H9 (cell line): ENCODE data around the gene TTC12. TPM values are rescaled to one million over a fixed set of nuclear protein-coding genes. Genes with fewer than 3 reads are reported as not detected.

Source experiments
- DNase-seq: peaks from one replicate; pipeline ENCODE4 v3.0.0-alpha.2; 2017
- H2AFZ ChIP-seq: one replicate; pipeline ENCODE4 v1.6.1; 2013; ENCODE audit warnings: mild to moderate bottlenecking, low read length, control low read depth, moderate library complexity
- H2AK5ac ChIP-seq: 2 replicates; pipeline ENCODE4 v1.6.1; 2013; ENCODE audit warnings: low read length, control low read depth, mixed read lengths; ENCODE audit not compliant: insufficient read length
- H2BK120ac ChIP-seq: one replicate; pipeline ENCODE4 v1.6.1; 2013; ENCODE audit warnings: low read depth, mild to moderate bottlenecking, low read length, control low read depth, inconsistent platforms; ENCODE audit not compliant: poor library complexity, severe bottlenecking
- H2BK12ac ChIP-seq: 2 replicates; pipeline ENCODE4 v1.6.1; 2013; ENCODE audit warnings: low read length, control low read depth, mixed read lengths, low read depth; ENCODE audit not compliant: insufficient read length
- H2BK15ac ChIP-seq: 2 replicates; pipeline ENCODE4 v1.6.1; 2013; ENCODE audit warnings: low read depth, low read length, control low read depth
- H2BK20ac ChIP-seq: one replicate; pipeline ENCODE4 v1.6.1; 2013; ENCODE audit warnings: low read depth, mild to moderate bottlenecking, low read length, control low read depth, inconsistent platforms; ENCODE audit not compliant: poor library complexity, severe bottlenecking
- H2BK5ac ChIP-seq: 2 replicates; pipeline ENCODE4 v1.6.1; 2013; ENCODE audit warnings: low read length, control low read depth, mixed read lengths; ENCODE audit not compliant: insufficient read length
- H3K14ac ChIP-seq: 2 replicates; pipeline ENCODE4 v1.6.1; 2013; ENCODE audit warnings: low read length, control low read depth; ENCODE audit not compliant: insufficient read depth
- H3K18ac ChIP-seq: 2 replicates; pipeline ENCODE4 v1.6.1; 2013; ENCODE audit warnings: low read depth, mild to moderate bottlenecking, mixed read lengths, low read length, control low read depth; ENCODE audit not compliant: insufficient read length
- H3K23ac ChIP-seq: 2 replicates; pipeline ENCODE4 v1.6.1; 2013; ENCODE audit warnings: low read length, control low read depth, mixed read lengths, low read depth; ENCODE audit not compliant: insufficient read length
- H3K23me2 ChIP-seq: 2 replicates; pipeline ENCODE4 v1.6.1; 2013; ENCODE audit warnings: low read depth, mild to moderate bottlenecking, mixed read lengths, low read length, control low read depth; ENCODE audit not compliant: insufficient read length, poor library complexity, severe bottlenecking
- H3K27ac ChIP-seq: 2 replicates; pipeline ENCODE4 v1.5.1; 2013; ENCODE audit warnings: low read length, control low read depth, mixed read lengths, low read depth; ENCODE audit not compliant: insufficient read length
- H3K27me3 ChIP-seq: 2 replicates; pipeline ENCODE4 v1.6.1; 2013; ENCODE audit warnings: low read length, control low read depth, inconsistent platforms; ENCODE audit not compliant: insufficient read depth
- H3K4ac ChIP-seq: 2 replicates; pipeline ENCODE4 v1.6.1; 2013; ENCODE audit warnings: low read depth, mild to moderate bottlenecking, control low read depth, inconsistent platforms, low read length, moderate library complexity
- H3K4me1 ChIP-seq: 2 replicates; pipeline ENCODE4 v1.6.1; 2013; ENCODE audit warnings: low read length, control low read depth, inconsistent platforms; ENCODE audit not compliant: insufficient read depth
- H3K4me2 ChIP-seq: 2 replicates; pipeline ENCODE4 v1.6.1; 2013; ENCODE audit warnings: low read length, control low read depth, mixed read lengths; ENCODE audit not compliant: insufficient read length, insufficient read depth
- H3K56ac ChIP-seq: 2 replicates; pipeline ENCODE4 v1.6.1; 2013; ENCODE audit warnings: low read depth, mild to moderate bottlenecking, mixed read lengths, low read length, control low read depth; ENCODE audit not compliant: insufficient read length
- H3K79me1 ChIP-seq: 2 replicates; pipeline ENCODE4 v1.6.1; 2013; ENCODE audit warnings: low read depth, mild to moderate bottlenecking, moderate library complexity, low read length, control low read depth, inconsistent platforms; ENCODE audit not compliant: insufficient read depth, poor library complexity, severe bottlenecking
- H3K79me2 ChIP-seq: 2 replicates; pipeline ENCODE4 v1.6.1; 2013; ENCODE audit warnings: low read length, control low read depth, inconsistent platforms; ENCODE audit not compliant: insufficient read depth
- H3K9ac ChIP-seq: 2 replicates; pipeline ENCODE4 v1.6.1; 2013; ENCODE audit warnings: low read length, control low read depth, mixed read lengths; ENCODE audit not compliant: insufficient read length; ENCODE audit errors: extremely low read depth
- H3K9me3 ChIP-seq: one replicate; pipeline ENCODE4 v1.6.1; 2013; ENCODE audit warnings: low read depth, low read length, inconsistent platforms; ENCODE audit not compliant: control insufficient read depth
- H3T11ph ChIP-seq: one replicate; pipeline ENCODE4 v1.6.1; 2013; ENCODE audit warnings: mild to moderate bottlenecking, low read length, control low read depth, inconsistent platforms
- H4K20me1 ChIP-seq: one replicate; pipeline ENCODE4 v1.6.1; 2013; ENCODE audit not compliant: control insufficient read depth, insufficient read length, insufficient read depth
- H4K5ac ChIP-seq: 2 replicates; pipeline ENCODE4 v1.6.1; 2013; ENCODE audit warnings: low read depth, mild to moderate bottlenecking, mixed read lengths, low read length, control low read depth; ENCODE audit not compliant: insufficient read length
- H4K8ac ChIP-seq: replicated peaks from 2 replicates; pipeline ENCODE4 v1.6.1; 2013; ENCODE audit warnings: low read length, control low read depth, mixed read lengths, low read depth; ENCODE audit not compliant: insufficient read length
- H4K91ac ChIP-seq: 2 replicates; pipeline ENCODE4 v1.6.1; 2013; ENCODE audit warnings: low read depth, mild to moderate bottlenecking, moderate library complexity, mixed read lengths, low read length, control low read depth; ENCODE audit not compliant: insufficient read length
- H3K27ac Mint-ChIP-seq, 3 experiments: 2 replicates in 2 of 3; 3 replicates in 1 of 3; pipeline ENCODE4 v1.8.0; 2020 to 2021; ENCODE audit warnings: mixed read lengths in 3 of 3, mild to moderate bottlenecking in 1 of 3, moderate library complexity in 1 of 3
- H3K27me3 Mint-ChIP-seq: 2 replicates; pipeline ENCODE4 v1.8.0; 2021; ENCODE audit warnings: low read depth, mild to moderate bottlenecking, moderate library complexity, mixed read lengths
- H3K36me3 Mint-ChIP-seq, 3 experiments: 2 replicates in 2 of 3; 3 replicates in 1 of 3; pipeline ENCODE4 v1.8.0; 2020 to 2021; ENCODE audit warnings: low read depth in 3 of 3, mixed read lengths in 3 of 3; ENCODE audit not compliant: insufficient read depth in 1 of 3
- H3K4me1 Mint-ChIP-seq, 2 experiments: 2 replicates each; pipeline ENCODE4 v1.8.0; 2020; ENCODE audit warnings: mixed read lengths in 2 of 2
- H3K4me3 Mint-ChIP-seq, 2 experiments: 2 replicates in 1 of 2; 3 replicates in 1 of 2; pipeline ENCODE4 v1.8.0; 2020 to 2021; ENCODE audit warnings: mild to moderate bottlenecking in 2 of 2, mixed read lengths in 2 of 2, moderate library complexity in 1 of 2
- H3K9me3 Mint-ChIP-seq, 2 experiments: 2 replicates in 1 of 2; 3 replicates in 1 of 2; pipeline ENCODE4 v1.8.0; 2020; ENCODE audit warnings: mild to moderate bottlenecking in 2 of 2, mixed read lengths in 2 of 2, moderate library complexity in 1 of 2
- WGBS: extraction: QIAGEN DNeasy Blood & Tissue Kit; methylation state at CpG from one replicate; pipeline ENCODE4 v1.1.7; 2013; ENCODE audit warnings: missing lambda C conversion rate, low lambda C conversion rate, mixed read lengths; ENCODE audit not compliant: insufficient read length; ENCODE audit errors: extremely low coverage; 5-methylcytosine and 5-hydroxymethylcytosine counted together
- total RNA-seq: library from RNA; stranded (reverse); gene quantifications from 2 replicates; pipeline ENCODE4 v1.2.1, GENCODE V29; 2021
- TF ChIP-seq, protein P1 (sequence below): fragments of 200-600 bp; sonication (generic); conservative IDR thresholded peaks from 3 replicates; pipeline ENCODE4 v1.8.0; 2021; ENCODE audit warnings: antibody characterized with exemption, mild to moderate bottlenecking

Gene TTC12
- total RNA-seq, 1 experiment from 2014 or later, result 8.3 TPM

DNA sequence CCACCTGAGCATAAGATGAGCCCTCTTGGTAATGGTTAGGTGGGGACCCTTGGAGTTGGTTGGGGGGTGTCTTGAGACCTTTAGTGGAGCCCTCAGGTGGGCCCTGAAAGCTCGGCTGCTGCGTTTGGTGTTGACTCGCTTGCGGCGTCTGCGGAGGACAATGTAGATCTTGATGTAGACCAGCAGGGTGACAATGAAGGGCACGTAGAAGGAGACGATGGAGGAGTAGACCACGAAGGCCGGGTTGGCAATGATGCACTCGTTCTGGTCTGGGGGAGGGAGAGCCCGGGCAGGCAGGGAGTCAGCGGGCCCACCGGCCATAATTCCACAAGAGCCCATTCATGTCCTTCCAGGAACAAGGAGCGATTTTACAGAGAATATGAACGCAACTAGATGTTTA lies 101.0 kb downstream of the TTC12 start:
- DNase-seq, result no peak
- Histone ChIP-seq H3K4me1 (no peaks in the 10 kb centered on the region), H3K27me3 (no peaks in the 10 kb centered on the region), H2AFZ (no peak overlapping the region), H3K9me3 (no peaks in the 10 kb centered on the region), H2BK20ac (no peak overlapping the region), H3T11ph (no peak overlapping the region), H3K18ac (no peak overlapping the region), H2BK15ac (no peak overlapping the region), H3K4ac (no peak overlapping the region), H2BK5ac (no peak overlapping the region), H2AK5ac (no peak overlapping the region), H4K20me1 (no peaks in the 10 kb centered on the region), H2BK120ac (no peak overlapping the region), H3K27ac (no peak overlapping the region), H3K79me2 (no peaks in the 10 kb centered on the region), H3K56ac (no peak overlapping the region), H2BK12ac (no peak overlapping the region), H3K9ac (no peak overlapping the region), H3K23ac (no peak overlapping the region), H4K91ac (no peak overlapping the region), H4K8ac (no peak overlapping the region), H3K79me1 (no peaks in the 10 kb centered on the region), H4K5ac (no peak overlapping the region), H3K23me2 (no peaks in the 10 kb centered on the region), H3K4me2 (no peak overlapping the region), H3K14ac (no peak overlapping the region)
- H3K36me3 Mint-ChIP-seq, result no peaks in the 10 kb centered on the region
- no peak overlapping the region for H3K4me3 Mint-ChIP-seq
- peaks cover 9% of the 10 kb centered on the region for H3K27me3 Mint-ChIP-seq
- no peak overlapping the region for H3K27ac Mint-ChIP-seq
- TF ChIP-seq, protein P1, sequence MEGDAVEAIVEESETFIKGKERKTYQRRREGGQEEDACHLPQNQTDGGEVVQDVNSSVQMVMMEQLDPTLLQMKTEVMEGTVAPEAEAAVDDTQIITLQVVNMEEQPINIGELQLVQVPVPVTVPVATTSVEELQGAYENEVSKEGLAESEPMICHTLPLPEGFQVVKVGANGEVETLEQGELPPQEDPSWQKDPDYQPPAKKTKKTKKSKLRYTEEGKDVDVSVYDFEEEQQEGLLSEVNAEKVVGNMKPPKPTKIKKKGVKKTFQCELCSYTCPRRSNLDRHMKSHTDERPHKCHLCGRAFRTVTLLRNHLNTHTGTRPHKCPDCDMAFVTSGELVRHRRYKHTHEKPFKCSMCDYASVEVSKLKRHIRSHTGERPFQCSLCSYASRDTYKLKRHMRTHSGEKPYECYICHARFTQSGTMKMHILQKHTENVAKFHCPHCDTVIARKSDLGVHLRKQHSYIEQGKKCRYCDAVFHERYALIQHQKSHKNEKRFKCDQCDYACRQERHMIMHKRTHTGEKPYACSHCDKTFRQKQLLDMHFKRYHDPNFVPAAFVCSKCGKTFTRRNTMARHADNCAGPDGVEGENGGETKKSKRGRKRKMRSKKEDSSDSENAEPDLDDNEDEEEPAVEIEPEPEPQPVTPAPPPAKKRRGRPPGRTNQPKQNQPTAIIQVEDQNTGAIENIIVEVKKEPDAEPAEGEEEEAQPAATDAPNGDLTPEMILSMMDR, result no peak
- no peaks in the 10 kb centered on the region for H3K4me1 Mint-ChIP-seq
- WGBS, result no CpG with 5 or more reads among the region's 16 CpGs
- H3K9me3 Mint-ChIP-seq, result no peaks in the 10 kb centered on the region

Other genes with a start within 250 kb of the TTC12 start
- 0.11 and 0.20 TPM in 2 replicates for gene ANKK1, start 73.2 kb downstream of the TTC12 start, total RNA-seq
- gene DRD2, start 160.8 kb downstream of the TTC12 start, total RNA-seq, result 0.44 TPM in 1 of 2 replicates, not detected in the other